Uterus (tissue), 4 donors: ENCODE data around the gene CRTAC1. TPM values are rescaled to one million over a fixed set of nuclear protein-coding genes. Genes with fewer than 3 reads are reported as not detected.

Experiments used
- DNase-seq, 2 donors: peaks; one replicate each; pipeline ENCODE4 v3.0.0-alpha.2; 2019 to 2020
- H3K27ac ChIP-seq, 2 donors: fragments of 200-600 bp; sonication (generic); 1 replicate in 1 of 2; 2 replicates in 1 of 2; pipeline ENCODE4 v1.5.1; 2016 to 2018
- H3K27me3 ChIP-seq, 2 donors: fragments of 200-600 bp; sonication (generic); one replicate each; pipeline ENCODE4 v1.5.1; 2018 to 2019; ENCODE audit warnings: control low read depth in 1 of 2
- H3K36me3 ChIP-seq, 2 donors: fragments of 200-600 bp; sonication (generic); one replicate each; pipeline ENCODE4 v1.5.1; 2019; ENCODE audit warnings: control low read depth in 1 of 2
- H3K4me1 ChIP-seq, 2 donors: fragments of 200-600 bp; sonication (generic); one replicate each; pipeline ENCODE4 v1.5.1; 2018 to 2019; ENCODE audit warnings: control low read depth in 1 of 2
- H3K4me3 ChIP-seq, 2 donors: fragments of 200-600 bp; sonication (generic); 1 replicate in 1 of 2; 2 replicates in 1 of 2; pipeline ENCODE4 v1.5.1; 2018 to 2019; ENCODE audit warnings: mild to moderate bottlenecking in 1 of 2
- H3K9me3 ChIP-seq, 2 donors: fragments of 200-600 bp; sonication (generic); one replicate each; pipeline ENCODE4 v1.5.1; 2019; ENCODE audit warnings: control low read depth in 1 of 2
- POLR2A ChIP-seq, 2 donors: fragments of 450-650 bp; IDR thresholded peaks; one replicate each; pipeline ENCODE4 v1.6.1; 2016; ENCODE audit warnings: antibody characterized with exemption in 2 of 2, mild to moderate bottlenecking in 1 of 2, moderate library complexity in 1 of 2
- intact Hi-C: fragments of 100-400 bp; cut with DNase I; formaldehyde crosslinking; loops from one replicate; pipeline ENCODE4 v1.15.1; 2023; ENCODE audit warnings: low total_unique reads
- total RNA-seq, 4 donors: library from RNA; depleted of rRNA in 3 of 4; stranded (reverse); fragments of >200 nt in 3 of 4; gene quantifications; one replicate each; pipeline versions ENCODE4 v1.1.0 to v1.2.4, GENCODE V29; 2014 to 2023
- TF ChIP-seq, protein P1 (sequence below), 4 experiments: fragments of 200-600 bp in 2 of 4; fragments of 450-650 bp in 2 of 4; sonication (generic) in 2 of 4; IDR thresholded peaks; one replicate each; pipeline ENCODE4 v1.5.1; 2016 to 2019; ENCODE audit warnings: antibody characterized with exemption in 4 of 4, mild to moderate bottlenecking in 2 of 4, moderate library complexity in 1 of 4
- donor health status: DM: yes; HTN: yes; CAD: no.

CRTAC1 gene
- total RNA-seq, 4 donors from 2014 or later: 0.26 to 7.5 (median 2.0) TPM

DNA sequence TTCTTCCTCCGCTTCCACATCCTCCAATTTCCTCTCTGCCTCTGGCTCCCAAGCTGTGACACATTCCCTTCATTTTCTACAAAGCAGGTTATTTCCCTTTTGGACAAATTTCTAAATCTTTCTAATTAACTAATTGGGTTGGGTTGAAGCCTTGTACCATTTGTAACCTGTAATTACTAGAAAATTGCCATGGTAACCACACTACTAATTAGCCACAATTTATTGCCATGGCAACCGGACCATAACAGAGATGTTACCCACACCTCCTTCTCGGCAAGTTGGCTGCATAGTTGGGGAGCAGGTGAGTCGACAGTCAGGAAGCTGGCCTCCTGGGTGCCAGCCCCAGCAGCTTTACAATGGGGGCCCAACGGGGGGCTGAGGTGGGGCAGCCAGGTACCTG, 119.2 kb downstream of the CRTAC1 start:
- Histone ChIP-seq H3K27ac (no peak overlapping the region), H3K27me3 (no peaks in the 10 kb centered on the region), H3K36me3 (no peaks in the 10 kb centered on the region), H3K4me3 (no peak overlapping the region), H3K9me3 (no peaks in the 10 kb centered on the region), H3K4me1 (no peaks in the 10 kb centered on the region)
- no peak for TF ChIP-seq POLR2A (IDR thresholded peaks at IDR 0.05)
- TF ChIP-seq, protein P1, sequence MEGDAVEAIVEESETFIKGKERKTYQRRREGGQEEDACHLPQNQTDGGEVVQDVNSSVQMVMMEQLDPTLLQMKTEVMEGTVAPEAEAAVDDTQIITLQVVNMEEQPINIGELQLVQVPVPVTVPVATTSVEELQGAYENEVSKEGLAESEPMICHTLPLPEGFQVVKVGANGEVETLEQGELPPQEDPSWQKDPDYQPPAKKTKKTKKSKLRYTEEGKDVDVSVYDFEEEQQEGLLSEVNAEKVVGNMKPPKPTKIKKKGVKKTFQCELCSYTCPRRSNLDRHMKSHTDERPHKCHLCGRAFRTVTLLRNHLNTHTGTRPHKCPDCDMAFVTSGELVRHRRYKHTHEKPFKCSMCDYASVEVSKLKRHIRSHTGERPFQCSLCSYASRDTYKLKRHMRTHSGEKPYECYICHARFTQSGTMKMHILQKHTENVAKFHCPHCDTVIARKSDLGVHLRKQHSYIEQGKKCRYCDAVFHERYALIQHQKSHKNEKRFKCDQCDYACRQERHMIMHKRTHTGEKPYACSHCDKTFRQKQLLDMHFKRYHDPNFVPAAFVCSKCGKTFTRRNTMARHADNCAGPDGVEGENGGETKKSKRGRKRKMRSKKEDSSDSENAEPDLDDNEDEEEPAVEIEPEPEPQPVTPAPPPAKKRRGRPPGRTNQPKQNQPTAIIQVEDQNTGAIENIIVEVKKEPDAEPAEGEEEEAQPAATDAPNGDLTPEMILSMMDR (IDR thresholded peaks at IDR 0.05): no peak
- no peak for DNase-seq
- intact Hi-C loops: no loop called here

DNA sequence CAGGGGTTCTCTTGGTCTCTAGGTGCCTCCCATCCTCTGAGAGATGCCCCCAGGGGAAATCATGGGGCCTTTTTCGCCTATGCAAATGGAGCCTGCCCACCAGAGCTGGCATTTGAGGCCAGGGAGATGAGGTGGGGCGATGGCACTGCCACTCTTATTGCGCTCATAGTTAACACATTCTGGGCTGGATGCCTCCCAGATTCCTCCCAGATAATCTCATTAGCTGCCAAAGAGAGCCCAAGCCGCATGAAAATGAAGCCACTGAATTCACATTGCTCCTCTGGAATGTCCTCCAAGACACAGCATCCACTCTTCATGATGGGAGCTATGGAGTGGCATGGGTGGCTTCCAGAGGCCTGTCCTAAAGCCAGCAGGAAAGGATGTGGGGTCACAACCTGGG, 119.8 kb downstream of the CRTAC1 start:
- Histone ChIP-seq H3K27ac (no peak overlapping the region), H3K36me3 (no peaks in the 10 kb centered on the region), H3K27me3 (no peaks in the 10 kb centered on the region), H3K4me3 (no peak overlapping the region), H3K9me3 (no peaks in the 10 kb centered on the region), H3K4me1 (no peaks in the 10 kb centered on the region)
- intact Hi-C loops: no loop called here
- TF ChIP-seq, protein P1 (IDR thresholded peaks at IDR 0.05): no peak
- no peak for DNase-seq

DNA sequence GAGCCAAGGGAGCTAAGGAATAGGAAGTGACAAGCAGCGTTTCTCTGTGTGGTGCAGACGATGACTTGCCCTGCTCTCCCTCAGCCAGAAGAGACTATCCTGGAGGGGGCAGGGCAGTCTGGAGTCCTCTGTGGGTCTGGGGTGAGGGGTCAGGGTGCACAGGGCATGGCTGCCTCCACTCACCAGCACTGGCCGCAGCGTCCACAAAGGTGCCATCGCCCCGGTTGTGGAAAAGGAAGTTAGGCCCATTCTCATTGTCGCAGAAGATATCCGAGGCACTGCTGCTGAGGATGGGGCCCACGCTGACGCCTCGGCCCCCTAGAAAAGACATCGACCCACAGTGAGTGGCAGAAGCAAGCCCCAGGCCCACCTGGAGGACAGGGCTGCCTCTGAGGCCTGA, 122.6 kb downstream of the CRTAC1 start:
- H3K4me3 ChIP-seq: no peak overlapping the region
- intact Hi-C loops: no loop called here
- no peaks in the 10 kb centered on the region for H3K36me3 ChIP-seq
- no peak overlapping the region for H3K27ac ChIP-seq
- no peak for DNase-seq
- no peak for TF ChIP-seq POLR2A (IDR thresholded peaks at IDR 0.05)
- TF ChIP-seq, protein P1 (IDR thresholded peaks at IDR 0.05): no peak
- no peaks in the 10 kb centered on the region for H3K9me3 ChIP-seq
- H3K27me3 ChIP-seq: no peaks in the 10 kb centered on the region
- no peaks in the 10 kb centered on the region for H3K4me1 ChIP-seq

DNA sequence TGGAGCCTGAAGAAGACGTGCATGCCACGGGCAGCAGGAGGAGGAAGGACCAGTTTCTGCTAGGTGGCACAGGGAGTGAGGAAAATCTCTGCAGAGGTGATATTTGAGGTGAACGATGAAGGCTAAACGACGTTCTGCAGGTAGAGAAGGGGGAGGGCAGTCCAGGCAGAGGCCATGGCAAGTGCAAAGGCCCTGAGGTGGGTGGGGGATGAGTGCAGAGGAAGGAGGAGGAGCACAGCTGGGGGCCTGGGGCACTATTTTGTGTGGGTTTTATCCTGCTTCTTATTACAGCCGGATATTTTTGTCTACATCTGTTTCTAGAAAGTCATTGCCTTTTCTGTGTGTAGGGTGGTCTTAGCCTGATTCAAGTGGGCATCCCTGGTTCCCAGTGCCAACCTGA, 123.2 kb downstream of the CRTAC1 start:
- Histone ChIP-seq H3K36me3 (no peaks in the 10 kb centered on the region), H3K27me3 (no peaks in the 10 kb centered on the region), H3K9me3 (no peaks in the 10 kb centered on the region), H3K4me3 (no peak overlapping the region), H3K27ac (no peak overlapping the region), H3K4me1 (no peaks in the 10 kb centered on the region)
- intact Hi-C loops: no loop called here
- no peak for DNase-seq
- TF ChIP-seq, protein P1 (IDR thresholded peaks at IDR 0.05): no peak

DNA sequence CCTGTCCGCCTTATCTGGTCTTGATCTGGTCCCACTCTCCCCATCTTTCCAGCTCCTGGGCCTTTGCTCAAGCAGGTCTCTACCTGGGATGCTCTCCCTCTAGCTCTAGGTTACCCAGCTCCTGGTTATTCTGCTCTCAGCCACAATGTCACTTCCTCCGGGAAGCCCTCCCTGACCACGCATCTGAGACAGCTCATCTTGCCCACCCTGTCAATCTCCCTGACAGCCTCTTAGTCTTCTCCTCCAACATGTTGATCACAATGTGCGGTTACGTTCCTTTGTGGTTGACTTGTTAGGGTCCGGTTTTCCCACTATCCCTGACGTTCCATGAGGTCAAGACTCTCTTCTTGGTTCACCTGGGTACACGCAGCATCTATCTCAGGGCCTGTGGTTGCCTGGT, 125.1 kb downstream of the CRTAC1 start:
- Histone ChIP-seq H3K27me3 (no peaks in the 10 kb centered on the region), H3K4me3 (no peak overlapping the region), H3K27ac (no peak overlapping the region), H3K36me3 (no peaks in the 10 kb centered on the region), H3K4me1 (no peaks in the 10 kb centered on the region), H3K9me3 (no peaks in the 10 kb centered on the region)
- TF ChIP-seq, protein P1 (IDR thresholded peaks at IDR 0.05): no peak
- TF ChIP-seq POLR2A (IDR thresholded peaks at IDR 0.05): no peak
- DNase-seq: no peak
- intact Hi-C loops: no loop called here
